ENCODE measurements around the gene NDUFC1. TPM values are rescaled to one million over a fixed set of nuclear protein-coding genes. Genes with fewer than 3 reads are reported as not detected.

Gene NDUFC1
- total RNA-seq, 1 experiment from 2014 or later, result 56.5 TPM

DNA sequence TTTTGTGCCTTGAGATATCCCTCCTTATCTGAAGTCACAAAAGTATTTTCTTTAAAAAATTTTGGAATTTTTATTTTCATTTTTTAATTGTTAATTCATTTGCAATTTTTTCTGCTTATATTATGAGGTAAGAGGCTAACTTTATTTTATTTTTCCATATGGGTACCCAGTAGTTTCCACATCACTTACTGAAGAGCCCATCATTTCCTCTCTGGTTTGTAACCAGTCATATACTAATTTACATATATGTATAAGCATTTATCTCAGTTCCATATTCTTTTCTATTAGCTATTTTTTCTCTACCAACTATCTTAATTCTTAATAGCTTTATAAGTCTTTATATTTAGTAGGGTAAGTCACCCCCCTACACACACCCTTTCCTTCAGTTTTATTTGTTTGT is 49.2 kb downstream of the NDUFC1 start:
- Histone ChIP-seq H3K27ac (ENCODE audit: low read length) (no peak overlapping the region), H3K9me3 (ENCODE audit: control insufficient read depth, insufficient read depth, low read depth, low read length) (no peaks in the 10 kb centered on the region), H3K4me3 (ENCODE audit: low read depth in 2 of 2, low read length in 2 of 2) (no peak overlapping the region), H3K4me1 (ENCODE audit: control insufficient read depth, insufficient read depth, low read length) (no peaks in the 10 kb centered on the region), H3K36me3 (ENCODE audit: control insufficient read depth, insufficient read depth, low read length) (no peaks in the 10 kb centered on the region), H3K27me3 (ENCODE audit: control insufficient read depth, insufficient read depth, low read length) (no peaks in the 10 kb centered on the region)
- intact Hi-C loops (cut with micrococcal nuclease; ENCODE audit: unreplicated experiment) (no loop called here), in situ Hi-C loops (cut with HindIII; ENCODE audit: low pct_unique_long_range_greater_than_20kb, low sequenced_read_pairs) (no loop called here)
- no peak for ATAC-seq
- no TSS peak for BruUV-seq (replicated peaks)
- CTCF ChIA-PET, result no interaction called here
- no peak for DNase-seq (ENCODE audit: low read depth, low spot score)
- POLR2A ChIA-PET, result no interaction called here
- TF ChIP-seq POLR2AphosphoS5 (IDR thresholded peaks at IDR 0.05; ENCODE audit: low read depth, low read length), result no peak
- TF ChIP-seq, protein P1, sequence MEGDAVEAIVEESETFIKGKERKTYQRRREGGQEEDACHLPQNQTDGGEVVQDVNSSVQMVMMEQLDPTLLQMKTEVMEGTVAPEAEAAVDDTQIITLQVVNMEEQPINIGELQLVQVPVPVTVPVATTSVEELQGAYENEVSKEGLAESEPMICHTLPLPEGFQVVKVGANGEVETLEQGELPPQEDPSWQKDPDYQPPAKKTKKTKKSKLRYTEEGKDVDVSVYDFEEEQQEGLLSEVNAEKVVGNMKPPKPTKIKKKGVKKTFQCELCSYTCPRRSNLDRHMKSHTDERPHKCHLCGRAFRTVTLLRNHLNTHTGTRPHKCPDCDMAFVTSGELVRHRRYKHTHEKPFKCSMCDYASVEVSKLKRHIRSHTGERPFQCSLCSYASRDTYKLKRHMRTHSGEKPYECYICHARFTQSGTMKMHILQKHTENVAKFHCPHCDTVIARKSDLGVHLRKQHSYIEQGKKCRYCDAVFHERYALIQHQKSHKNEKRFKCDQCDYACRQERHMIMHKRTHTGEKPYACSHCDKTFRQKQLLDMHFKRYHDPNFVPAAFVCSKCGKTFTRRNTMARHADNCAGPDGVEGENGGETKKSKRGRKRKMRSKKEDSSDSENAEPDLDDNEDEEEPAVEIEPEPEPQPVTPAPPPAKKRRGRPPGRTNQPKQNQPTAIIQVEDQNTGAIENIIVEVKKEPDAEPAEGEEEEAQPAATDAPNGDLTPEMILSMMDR (IDR thresholded peaks at IDR 0.05), result no peak
- no peak for TF ChIP-seq SIN3A (IDR thresholded peaks at IDR 0.05; ENCODE audit: borderline replicate concordance, insufficient read depth, low read depth, low read length)
- no peak for TF ChIP-seq TCF7L2 (IDR thresholded peaks at IDR 0.05; ENCODE audit: low read depth, low read length)

DNA sequence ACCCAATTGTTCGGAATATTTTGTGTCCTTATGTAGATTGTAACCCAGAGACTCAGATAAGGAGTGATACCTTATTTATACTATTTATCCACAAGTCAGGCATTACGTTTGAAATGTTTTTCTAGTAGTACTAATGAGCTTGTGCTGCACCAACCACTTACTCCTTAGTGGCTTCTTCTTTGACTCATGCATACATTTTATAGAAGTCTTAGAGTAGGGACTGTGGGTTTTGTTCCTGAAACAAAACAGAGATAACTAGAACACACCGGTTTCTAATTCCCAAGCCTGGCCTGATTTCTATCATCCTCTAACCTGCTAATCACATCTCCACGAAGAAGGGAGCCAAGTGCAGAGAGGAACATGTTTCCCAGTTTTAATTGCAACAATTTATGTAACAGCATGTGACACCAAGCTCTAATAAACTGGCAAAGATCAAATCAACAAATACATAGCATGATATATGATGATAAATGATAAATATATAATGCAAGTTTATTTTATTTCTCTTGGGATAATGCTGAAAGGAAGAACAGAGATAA is 54.5 kb downstream of the NDUFC1 start:
- no peak overlapping the region for H3K27ac ChIP-seq (ENCODE audit: low read length)
- no TSS peak for BruUV-seq (replicated peaks)
- ATAC-seq, result no peak
- no peaks in the 10 kb centered on the region for H3K36me3 ChIP-seq (ENCODE audit: control insufficient read depth, insufficient read depth, low read length)
- CTCF ChIA-PET, result interaction anchor here (0.6 kb wide), 1 partner anchor 359 kb away, joined by 8 read pairs; no protein-coding TSS in a partner anchor
- no peaks in the 10 kb centered on the region for H3K27me3 ChIP-seq (ENCODE audit: control insufficient read depth, insufficient read depth, low read length)
- TF ChIP-seq SIN3A (IDR thresholded peaks at IDR 0.05; ENCODE audit: borderline replicate concordance, insufficient read depth, low read depth, low read length) (no peak), TCF7L2 (IDR thresholded peaks at IDR 0.05; ENCODE audit: low read depth, low read length) (no peak), POLR2AphosphoS5 (IDR thresholded peaks at IDR 0.05; ENCODE audit: low read depth, low read length) (no peak)
- TF ChIP-seq, protein P1 (IDR thresholded peaks at IDR 0.05), result no peak
- TF ChIP-seq, protein P2, sequence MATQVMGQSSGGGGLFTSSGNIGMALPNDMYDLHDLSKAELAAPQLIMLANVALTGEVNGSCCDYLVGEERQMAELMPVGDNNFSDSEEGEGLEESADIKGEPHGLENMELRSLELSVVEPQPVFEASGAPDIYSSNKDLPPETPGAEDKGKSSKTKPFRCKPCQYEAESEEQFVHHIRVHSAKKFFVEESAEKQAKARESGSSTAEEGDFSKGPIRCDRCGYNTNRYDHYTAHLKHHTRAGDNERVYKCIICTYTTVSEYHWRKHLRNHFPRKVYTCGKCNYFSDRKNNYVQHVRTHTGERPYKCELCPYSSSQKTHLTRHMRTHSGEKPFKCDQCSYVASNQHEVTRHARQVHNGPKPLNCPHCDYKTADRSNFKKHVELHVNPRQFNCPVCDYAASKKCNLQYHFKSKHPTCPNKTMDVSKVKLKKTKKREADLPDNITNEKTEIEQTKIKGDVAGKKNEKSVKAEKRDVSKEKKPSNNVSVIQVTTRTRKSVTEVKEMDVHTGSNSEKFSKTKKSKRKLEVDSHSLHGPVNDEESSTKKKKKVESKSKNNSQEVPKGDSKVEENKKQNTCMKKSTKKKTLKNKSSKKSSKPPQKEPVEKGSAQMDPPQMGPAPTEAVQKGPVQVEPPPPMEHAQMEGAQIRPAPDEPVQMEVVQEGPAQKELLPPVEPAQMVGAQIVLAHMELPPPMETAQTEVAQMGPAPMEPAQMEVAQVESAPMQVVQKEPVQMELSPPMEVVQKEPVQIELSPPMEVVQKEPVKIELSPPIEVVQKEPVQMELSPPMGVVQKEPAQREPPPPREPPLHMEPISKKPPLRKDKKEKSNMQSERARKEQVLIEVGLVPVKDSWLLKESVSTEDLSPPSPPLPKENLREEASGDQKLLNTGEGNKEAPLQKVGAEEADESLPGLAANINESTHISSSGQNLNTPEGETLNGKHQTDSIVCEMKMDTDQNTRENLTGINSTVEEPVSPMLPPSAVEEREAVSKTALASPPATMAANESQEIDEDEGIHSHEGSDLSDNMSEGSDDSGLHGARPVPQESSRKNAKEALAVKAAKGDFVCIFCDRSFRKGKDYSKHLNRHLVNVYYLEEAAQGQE (IDR thresholded peaks at IDR 0.05; ENCODE audit: insufficient read depth in 1 of 2, low read depth in 2 of 2, low read length in 1 of 2), result no peak
- intact Hi-C loops (cut with micrococcal nuclease; ENCODE audit: unreplicated experiment), result no loop called here
- no peaks in the 10 kb centered on the region for H3K4me1 ChIP-seq (ENCODE audit: control insufficient read depth, insufficient read depth, low read length)
- H3K9me3 ChIP-seq (ENCODE audit: control insufficient read depth, insufficient read depth, low read depth, low read length), result no peaks in the 10 kb centered on the region
- in situ Hi-C loops (cut with HindIII; ENCODE audit: low pct_unique_long_range_greater_than_20kb, low sequenced_read_pairs), result no loop called here
- no peak for DNase-seq (ENCODE audit: low read depth, low spot score)
- H3K4me3 ChIP-seq (ENCODE audit: low read depth in 2 of 2, low read length in 2 of 2), result no peak overlapping the region
- POLR2A ChIA-PET, result interaction anchor here (0.8 kb wide), 1 partner anchor 55 kb away, joined by 3 read pairs; the partner anchor contains the start of gene NDUFC1

Data from Panc1 (cell line).